OCI-LY7 (cell line): ENCODE results near the gene FGF11.

Experiments used
- CTCF ChIP-seq: fragments of 200-600 bp; sonication (generic); conservative IDR thresholded peaks from 2 replicates; pipeline ENCODE4 v1.5.1; 2014; ENCODE audit warnings: mild to moderate bottlenecking, antibody characterized with exemption, low read length, moderate library complexity, mixed read lengths
- EZH2phosphoT487 ChIP-seq: fragments of 200-600 bp; sonication (generic); IDR thresholded peaks from 2 replicates; pipeline ENCODE4 v1.6.1; 2018; ENCODE audit warnings: low read depth, borderline replicate concordance, mild to moderate bottlenecking, mixed run types, antibody characterized with exemption, low read length, moderate library complexity, mixed read lengths

GRCh38 chr17:7426203-7426863 lies 13.0 kb upstream of the FGF11 start:
- no peak for TF ChIP-seq EZH2phosphoT487
- TF ChIP-seq CTCF: no peak
